Activated effector memory CD4-positive, alpha-beta T cell treated with anti-CD3 and anti-CD28 coated beads, Interleukin-2, amount 50 U/mL, for 16 hours (primary cell): Measurements from ENCODE around the gene TBL1X.

Experiments used
- DNase-seq: peaks from one replicate; pipeline ENCODE4 v3.0.0-alpha.2; 2020

The TBL1X gene

DNA sequence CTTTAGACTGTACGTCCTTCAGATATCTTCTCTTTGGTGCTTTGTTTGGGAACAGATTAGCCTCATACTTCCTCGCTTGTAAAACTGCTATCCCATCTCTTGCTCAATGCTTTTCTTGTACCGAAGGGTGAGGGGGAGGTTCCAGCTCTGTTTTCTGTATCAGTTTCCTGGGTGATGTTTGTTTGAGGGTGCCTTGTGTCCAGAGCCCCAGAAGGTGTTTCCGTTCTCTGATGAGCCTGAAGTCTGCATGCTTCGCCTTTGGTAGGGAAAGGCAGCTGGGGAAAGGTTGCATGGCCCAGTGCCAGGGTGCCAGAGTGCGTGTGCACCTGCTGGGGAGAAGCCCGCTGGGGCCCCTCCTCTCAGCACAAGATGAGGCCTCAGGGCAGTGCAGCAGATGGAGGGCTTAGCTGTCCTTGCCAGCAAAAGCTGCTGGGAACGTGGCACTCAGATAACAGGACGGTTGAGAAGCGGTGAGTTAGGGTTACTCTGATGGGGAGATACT, 73.7 kb downstream of the TBL1X start:
- DNase-seq = no peak

DNA sequence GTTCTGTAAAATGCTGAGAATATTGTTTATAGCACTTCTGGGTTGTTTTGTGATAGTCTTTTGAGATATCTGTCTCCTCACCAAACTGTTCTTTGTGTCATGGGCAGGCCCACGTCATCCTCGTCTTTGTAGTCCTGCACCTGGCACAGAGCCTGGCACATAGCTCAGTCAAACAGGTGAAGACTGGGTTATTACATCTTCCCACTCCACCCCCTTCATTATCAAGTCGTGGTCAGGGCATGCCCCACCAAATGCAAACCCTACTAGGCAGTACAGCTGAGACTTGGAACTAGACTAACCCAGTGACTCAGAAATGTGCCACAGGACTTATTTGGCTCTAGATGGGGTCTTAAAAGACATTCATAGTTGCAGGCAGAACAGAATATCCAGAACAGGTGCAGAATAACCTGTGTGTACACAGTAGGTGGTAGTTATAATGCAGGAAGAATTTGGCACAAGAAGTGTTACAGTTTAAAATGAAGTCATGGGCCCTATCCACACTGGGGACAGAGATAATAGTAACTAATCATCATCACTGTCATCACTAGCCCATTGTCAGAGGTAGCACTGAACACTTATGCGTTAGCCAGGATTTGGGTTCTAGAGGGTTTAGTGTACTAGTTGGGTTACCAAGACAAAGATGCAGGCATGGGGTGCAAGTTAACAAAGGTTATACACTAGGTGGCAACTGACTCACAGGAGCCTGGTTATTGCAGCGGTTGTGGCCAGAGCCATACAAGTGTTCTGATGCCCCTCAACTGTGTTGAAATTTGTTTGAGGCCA, 74.9 kb downstream of the TBL1X start:
- DNase-seq = no peak

DNA sequence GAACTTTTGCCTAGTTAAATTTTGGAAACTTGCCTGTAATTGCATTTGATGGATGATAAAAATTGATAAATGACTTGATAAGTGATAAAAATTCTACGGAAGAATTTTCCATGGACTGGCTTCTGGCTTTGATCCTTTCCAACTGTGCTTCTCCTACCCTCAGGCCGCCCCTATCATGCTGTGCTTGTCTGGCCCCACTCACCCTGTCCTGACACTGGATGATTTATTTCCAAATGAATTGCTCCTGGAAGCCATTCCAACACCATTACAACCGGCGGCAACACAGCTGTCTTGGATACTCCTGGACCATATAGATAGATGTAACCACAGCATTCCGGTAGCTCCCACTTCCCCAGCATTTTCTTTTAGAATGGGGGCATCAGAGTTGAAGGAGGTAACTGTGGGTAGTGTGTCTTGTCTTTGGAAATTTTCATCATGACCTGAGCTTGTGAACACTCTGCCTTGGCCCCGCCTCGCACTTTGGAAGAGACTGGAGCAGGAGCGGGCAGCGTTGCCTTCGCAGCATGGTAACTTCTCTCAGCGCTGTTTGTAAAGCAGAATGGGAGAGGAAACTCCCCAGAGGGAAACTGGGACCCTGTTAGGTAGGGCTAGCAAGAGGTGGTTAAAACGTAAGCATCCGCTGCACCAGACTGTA, 77.4 kb downstream of the TBL1X start:
- no peak for DNase-seq

DNA sequence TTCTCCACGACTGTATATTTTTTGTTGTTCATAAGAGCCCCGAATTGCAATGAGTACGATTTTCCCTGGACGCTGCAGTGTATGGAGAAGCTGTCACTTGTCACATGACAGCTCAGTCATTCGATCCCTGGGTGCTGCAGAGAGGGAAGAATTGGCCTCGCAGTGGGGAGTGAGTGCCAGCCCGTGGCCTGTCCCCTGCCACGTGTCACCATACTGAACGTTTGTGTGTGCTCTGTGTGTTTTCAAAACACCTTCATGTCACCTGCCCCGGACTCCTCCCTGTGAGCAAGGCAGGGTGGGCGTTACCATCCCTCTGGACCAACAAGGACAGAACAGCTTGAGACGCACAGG, 77.9 kb downstream of the TBL1X start:
- DNase-seq = no peak

DNA sequence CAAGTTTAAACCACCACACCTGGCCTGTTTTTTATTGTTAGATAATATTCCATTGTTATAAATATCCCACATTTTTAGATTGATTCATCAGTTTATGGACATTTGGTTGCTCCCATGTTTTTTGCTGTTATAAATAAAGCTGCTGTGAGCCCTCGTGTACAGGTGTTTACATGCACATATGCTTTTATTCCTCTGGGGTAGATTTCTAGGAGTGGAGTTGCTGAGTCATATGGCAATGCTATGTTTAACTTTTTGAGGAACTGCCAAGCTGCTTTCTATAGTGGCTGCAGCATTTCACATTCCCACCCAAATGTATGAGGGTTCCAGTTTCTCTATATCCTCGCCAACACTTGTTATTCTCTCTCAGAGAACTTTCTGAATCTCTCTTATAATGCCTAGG, 90.5 kb downstream of the TBL1X start:
- DNase-seq = no peak

DNA sequence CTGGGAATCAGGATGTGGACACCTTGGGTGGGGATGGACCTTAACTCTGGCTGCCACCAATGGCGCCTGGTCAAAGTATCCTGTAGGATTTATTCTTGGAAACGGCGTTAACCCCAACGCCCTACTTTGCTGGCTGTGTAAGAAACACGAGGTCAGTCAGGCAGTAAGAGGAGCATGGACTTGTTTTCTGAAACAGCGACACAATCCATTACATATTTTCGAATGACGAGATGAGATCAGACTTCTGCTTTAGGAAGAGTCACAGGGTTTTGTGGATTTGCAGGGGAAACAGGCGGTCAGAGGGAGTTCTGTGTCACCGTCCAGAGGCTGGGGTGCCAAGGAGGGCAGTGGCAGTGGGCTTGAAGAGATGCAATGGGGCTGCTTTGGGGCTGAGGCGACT, 92.2 kb downstream of the TBL1X start:
- no peak for DNase-seq

DNA sequence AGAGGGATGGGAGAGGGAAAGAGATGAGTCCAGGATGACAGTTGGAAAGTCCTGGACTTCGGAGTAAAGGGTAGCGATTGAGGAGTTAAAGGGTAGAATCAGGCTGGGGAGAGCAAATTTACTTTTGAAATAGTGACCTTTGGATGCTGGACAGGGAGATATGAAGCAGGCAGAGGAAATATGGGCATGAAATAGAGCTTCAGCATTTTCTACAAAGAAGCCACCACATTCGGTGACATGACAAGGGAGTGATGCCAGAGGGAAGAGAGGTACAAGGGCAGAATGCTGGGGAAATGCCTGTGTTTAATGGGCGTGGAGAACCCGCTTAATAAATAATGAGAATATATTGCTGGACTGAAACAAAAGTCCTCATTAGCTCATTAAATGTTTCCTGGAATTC, 92.7 kb downstream of the TBL1X start:
- no peak for DNase-seq

DNA sequence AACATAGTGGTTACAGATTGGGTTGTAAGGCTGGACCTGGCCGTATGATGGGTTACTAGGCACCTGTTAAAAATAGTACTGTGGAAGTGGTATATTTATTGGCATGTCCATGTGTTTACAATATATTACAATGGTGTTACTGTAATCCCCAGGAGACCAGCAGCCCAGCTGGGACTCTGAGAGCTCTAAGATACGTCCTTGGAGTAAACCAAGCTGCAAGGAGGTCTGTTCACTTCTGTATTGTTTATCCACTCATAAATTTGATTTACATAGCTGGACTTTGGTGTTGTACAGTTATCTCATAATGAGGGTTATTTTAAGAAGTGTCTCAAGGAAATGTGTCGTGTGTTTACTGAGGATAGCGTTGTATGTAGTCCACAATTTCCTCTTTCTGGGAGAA, 93.8 kb downstream of the TBL1X start:
- DNase-seq = no peak

DNA sequence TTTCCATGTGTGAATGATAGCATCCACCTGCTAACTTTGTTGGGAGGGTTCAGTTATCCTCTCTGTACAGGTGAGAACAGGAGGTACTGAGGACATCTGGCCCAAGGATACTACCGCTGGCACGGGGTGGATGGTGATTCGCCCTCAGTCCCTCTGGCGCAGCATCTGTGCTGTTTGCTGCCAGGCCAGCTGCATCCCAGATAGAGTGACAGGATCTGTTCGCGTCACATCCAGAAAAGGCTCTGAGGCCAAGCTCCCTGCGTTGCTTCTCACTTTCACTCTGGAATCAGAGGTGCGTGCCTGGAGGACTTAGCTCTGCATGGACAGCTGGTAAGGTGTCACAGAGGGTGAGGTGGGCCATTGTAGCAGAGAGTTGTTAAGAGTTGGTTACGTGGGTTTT, 95.4 kb downstream of the TBL1X start:
- DNase-seq = no peak

DNA sequence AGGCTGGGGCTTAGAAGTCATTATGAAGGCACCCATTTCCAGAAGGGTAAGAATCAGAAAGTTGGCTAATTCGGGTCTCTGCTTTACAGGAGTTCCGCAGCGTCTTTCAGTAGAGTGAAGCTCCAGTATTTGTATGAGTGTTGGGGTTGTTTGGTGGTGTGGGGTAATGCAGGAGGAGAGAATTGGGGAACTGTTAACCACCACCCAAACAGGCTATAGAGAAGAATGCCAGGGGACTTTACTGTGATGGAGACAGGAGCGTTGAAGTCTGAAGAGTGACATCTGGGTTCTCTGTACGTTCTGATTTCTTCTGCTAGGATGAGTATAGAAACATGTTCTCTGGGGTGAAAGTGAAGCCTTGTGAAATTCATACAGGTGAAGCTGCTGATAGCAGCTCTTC, 96.3 kb downstream of the TBL1X start:
- DNase-seq = no peak

DNA sequence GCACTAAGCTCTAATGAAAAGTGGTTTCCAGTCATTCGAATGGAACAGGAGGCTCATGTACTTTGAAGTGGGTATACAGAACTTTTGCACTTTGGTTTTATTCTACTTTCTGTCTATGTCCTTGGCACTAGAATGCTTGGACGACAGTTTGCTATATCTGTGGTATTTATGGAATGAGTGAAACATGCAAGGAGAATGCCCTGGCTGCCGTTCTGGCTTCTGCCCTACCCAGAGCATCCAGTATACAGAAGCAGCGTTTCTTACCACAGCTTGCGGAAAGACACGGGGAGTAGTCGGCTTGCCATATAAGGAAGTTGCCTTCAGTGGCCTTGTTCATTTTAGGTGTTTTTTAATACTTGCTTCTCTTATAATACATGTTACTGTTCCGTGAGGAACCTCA, 98.0 kb downstream of the TBL1X start:
- DNase-seq = no peak

DNA sequence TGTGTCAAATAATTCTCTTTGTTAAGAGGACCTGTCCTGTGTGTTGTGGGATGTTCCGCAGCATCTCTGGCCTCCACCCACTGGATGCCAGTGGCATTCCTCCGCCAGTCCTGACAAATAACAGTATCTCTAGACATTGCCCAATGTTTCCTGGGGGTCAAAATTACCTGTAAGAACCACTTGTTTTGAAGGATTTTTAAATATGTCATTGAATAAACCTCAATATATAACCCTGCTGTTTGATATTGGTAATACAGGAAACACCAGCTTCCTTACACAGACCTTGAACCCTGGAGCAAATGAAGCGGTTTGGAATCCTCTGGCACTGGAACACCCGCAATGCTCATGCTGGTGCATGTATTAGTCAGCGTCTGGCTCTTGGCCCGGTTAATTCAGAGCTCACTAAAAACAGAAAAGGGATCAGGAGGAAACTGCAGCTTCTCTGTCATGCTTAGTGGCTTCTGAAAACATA, 101.3 kb downstream of the TBL1X start:
- DNase-seq = peak; percentile 63

DNA sequence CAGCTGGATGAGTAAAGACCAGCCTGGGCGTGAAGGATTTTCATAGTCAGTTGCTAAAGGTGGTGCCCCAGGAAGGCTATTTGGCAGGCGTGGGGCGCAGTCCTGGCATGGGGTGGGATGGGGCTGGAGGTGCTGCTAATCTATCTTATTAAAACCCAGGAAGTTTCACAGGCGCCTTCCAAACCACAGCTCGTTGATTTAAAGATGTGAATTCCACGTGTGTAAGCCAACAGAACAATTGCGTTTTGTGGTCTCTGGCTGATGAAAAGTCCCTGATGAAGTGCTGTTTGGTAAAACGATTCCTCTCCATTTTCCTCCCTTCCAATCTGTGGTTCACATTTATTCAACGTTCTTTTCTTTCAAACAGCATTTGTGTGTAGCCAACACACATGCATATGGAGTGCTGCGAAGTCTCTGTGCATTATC, 105.0 kb downstream of the TBL1X start:
- no peak for DNase-seq

DNA sequence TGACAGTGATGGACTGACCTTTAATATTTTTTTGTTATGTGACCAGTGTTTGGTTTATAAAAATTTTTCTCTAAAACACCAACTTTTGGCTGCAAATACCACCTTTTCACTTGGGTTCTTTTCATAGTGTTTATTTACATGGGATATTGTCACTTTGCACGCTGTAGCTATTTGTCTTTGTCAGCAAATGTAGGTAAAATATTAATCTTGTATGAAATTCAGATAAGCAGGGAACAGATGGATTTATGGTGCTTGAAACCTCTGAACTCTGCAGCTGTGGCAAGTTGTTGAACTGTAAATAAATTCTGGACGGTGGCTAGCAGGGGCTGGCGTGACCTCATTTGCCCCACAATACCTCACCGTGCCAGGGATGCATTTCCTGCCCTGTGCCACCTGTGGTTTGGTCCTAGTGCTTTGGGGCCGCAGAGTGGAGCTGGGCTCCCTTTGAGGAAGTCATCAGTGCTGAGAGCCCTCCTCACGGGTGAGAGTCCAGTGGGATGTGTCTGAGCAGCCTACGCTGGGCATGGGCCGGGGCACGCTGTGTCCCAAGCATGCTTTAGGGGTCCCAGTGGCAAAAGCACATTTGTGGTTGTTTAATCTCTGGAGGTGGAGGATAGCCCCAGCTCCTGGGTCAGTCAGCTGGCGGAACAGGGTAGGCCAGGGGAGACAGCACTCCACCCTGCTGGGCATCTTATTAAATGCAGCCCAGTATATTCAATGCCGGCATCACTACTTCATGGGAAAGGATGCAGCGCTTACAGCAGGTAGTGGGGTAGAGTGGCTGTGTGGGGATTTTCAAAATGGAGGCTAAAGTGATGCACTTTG, 108.6 kb downstream of the TBL1X start:
- DNase-seq = no peak

DNA sequence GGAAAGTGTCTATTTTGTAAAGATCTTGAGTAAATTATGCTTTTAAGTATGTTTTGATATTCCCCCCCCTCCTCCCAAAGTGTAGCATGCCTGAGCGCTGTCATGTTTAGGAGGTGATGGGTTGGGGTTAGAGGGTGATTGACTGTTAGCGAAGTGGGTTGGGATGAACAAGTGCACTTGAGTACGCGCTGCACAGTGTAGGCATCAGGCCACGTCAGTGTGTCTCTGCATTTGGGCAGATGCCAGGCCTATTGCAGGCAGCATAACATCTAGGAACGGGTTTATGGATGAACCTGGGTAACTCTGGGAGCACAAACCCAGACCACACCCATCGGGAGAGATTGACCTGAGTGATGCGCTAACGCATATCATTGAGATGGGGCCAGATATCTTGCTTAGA, 111.2 kb downstream of the TBL1X start:
- DNase-seq = no peak

DNA sequence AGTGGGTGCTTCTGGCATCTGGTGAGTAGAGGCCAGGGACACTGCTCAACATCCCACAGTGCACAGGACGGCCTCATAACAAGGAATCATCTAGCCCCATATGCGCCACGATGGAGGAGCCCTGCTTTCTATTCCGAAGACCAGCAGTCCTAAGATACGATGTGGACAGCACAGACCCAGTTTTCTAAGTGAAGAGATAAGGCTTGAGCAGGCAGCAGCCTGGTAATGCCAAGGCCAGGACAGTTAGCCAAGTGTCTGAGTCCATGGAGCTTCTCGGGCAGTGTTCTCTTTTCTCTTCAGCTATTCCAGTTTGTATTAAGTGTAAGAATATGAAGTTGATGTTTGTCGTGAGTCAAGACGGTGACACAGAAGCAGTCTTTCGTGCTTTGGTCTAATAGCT, 112.7 kb downstream of the TBL1X start:
- no peak for DNase-seq

DNA sequence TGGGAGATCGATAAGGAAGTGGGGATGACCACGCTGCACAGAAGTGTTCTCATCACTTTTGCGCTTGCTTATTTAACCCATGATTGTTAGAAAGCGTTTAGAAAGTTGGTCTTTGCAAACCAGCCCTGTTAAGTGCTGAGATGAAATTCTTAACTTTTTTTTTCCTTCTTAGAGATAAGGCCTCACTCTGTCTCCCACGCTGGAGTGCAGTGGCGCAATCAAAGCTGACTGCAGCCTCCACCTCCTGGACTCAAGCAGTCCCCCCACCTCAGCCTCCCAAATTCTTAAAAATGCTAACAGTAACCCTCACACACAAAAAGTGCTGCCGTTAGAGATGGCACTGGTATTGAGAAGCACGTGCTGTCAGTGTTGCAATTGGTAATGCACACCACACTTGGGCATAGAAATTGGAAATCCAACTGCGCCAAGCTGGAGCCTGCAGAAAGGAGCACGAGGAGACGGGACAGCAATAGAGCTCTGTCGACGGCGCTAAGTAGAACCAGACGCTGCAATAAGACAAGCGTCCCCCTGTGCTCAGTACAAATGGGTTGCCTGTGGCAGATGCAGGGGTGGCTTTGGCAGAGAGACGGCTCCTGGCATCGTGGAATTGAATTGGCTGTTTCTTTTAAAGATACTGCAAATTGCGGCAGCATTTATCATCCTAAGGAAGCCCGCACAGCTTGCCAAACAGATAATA, 113.4 kb downstream of the TBL1X start:
- DNase-seq = no peak

DNA sequence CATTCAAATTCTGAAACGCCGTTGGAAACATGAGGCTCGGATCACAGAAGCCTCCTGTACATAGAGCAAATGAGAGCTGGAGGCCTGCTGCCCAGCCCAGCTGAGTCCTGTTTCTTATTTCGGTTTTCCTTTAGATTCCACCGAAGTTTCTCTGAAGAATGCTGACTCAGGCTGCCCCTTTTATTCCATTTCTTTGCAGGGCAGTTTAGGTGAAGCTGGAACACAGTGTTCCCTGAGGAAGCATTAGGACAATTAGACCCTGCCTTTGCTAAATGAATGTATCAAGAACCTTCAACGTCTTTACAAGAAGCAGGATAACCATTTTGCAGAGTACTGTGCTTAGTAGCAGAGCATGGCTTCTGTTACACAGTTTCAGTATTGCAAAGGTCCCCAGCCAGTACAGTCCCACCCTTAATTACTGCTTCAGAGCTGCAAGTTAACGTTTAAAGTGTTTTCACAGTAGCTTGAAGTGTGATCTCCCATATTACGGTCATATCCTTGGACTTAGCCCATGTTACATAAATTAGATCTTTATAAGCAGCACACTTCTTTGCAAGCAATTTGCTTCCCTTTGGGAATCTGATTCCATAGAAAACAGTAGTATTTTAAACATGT, 117.0 kb downstream of the TBL1X start:
- no peak for DNase-seq

DNA sequence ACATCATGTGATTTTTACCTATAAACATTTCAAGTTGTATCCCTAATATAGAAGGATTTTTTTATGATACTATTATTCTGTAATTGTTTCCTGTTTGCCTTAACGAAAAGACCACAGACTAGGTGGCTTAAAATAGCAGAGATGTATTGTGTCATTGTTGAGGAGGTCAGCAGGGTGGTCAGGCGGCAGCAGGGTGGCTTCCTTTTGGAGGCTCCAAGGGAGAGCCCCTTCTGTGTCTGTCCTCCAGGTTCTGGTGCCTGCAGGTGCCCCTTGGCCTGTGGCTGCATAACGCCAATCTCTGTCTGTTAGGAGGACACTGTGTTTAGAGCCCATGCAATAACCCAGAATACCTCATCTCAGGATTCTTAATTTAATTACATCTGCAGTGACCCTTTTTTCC, 118.1 kb downstream of the TBL1X start:
- DNase-seq = no peak

DNA sequence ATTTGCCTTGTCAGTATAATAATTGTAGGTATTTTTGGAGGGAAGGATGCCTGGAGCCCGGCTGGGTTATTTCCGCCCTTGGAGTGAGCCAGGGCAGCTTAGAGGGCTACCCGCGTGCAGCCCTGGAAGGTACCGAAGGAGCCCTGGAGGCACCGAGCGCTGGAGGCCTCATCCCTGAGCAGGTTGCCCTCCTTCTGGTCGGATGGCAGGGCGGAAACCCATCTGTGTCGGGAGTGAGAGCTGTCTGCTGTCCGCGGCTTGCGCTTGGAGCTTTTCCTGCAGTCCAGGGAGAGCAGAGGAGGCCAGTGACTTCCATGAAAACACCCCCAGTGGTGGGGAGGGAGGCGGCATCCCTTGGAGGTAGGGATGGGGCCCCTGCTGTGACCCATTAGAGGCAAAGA, 122.1 kb downstream of the TBL1X start:
- no peak for DNase-seq

DNA sequence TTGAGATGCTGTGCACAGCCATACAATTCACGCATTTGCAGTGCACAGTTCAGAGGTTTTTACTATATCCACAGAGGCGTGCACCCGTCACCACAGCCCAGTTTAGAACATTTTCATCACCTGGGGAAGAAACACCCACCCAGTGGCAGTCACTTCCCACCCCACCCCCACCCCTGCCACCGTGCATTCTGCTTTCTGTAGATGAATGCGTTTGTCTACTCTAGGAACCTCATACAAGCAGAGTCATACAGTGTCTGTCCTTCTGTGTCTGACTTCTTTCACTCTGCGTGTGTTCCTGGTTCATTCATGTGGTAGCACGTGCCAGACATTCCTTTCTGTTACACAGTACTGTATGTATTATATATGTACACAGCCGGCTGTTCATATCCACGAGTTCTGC, 122.8 kb downstream of the TBL1X start:
- DNase-seq = no peak

DNA sequence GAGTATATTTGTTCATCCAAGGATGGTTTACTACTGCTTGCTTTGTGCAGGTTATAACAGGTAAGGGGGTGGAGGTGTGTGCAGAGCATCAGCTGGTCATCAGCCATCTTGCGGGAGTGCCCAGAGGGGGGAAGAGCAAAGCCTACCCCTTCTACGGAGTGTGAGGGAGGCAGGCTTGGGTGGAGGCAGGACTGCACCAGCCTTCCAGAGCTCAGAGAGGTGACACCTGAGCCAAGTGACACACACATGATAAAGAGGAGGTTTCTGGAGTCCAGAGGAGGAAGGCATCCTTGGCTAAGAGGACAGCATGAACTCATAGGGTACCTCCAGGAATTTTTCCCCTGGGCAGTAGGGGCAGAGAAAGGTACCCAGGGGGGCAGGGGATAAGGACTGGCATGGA, 126.6 kb downstream of the TBL1X start:
- DNase-seq = no peak

DNA sequence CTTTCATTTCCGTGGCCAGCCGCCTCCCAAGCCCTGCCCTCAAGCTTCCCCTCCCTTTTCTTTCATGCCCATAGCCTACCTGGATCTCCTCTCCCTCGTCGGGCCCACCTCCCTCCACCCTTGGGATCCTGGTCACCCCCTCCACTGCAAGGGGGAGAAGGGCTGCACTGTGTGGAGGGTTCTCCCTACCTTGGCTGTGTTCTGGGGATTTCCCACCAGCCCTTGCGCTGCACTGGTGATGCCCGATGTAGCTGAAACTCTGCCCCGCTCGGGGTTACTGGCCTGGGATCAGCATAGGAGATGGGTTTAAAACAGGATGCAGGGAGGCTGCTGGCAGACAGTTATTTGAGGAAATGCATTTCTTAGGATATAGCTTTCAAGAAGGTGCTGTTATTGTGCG, 128.9 kb downstream of the TBL1X start:
- no peak for DNase-seq
